ENCODE results near the gene TUBD1.

Gene TUBD1

DNA sequence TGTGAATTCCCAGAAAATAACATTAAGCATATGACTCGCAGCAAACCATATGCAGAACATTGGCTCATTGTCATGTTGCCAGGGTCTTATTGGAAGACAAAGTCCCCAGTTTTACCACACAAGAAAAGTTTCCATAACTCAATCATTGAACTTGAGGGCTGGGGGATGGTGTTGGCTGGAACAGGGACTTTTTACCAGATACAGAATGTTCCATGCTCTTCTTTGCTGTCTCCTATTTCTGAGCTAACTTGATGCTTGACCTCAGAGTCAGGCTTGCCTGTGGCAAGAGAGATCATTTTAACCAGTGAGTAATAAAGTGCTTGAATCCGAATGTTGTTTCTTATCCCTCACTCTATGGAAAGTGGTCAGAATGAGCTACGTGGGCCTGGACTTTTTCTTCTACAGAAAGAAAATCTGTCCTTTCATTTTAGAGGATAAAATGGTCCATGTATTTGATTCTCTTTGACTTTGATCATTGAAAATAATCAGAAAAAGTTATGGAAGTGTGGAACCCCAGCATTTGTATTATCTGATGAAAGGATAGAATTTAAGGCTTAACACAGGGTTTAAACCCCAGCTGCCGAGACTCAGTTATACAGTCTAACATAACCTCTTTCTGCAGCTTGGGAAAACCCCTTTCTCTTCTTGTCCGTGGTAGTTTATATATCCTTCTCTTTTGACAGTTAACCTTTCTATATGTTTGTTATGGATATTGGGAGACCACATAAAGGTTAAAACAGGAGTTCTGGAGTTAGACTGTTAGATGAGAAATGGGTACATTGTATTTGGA lies 67.0 kb downstream of the TUBD1 start:
- peak; percentile 88 for DNase-seq

DNA sequence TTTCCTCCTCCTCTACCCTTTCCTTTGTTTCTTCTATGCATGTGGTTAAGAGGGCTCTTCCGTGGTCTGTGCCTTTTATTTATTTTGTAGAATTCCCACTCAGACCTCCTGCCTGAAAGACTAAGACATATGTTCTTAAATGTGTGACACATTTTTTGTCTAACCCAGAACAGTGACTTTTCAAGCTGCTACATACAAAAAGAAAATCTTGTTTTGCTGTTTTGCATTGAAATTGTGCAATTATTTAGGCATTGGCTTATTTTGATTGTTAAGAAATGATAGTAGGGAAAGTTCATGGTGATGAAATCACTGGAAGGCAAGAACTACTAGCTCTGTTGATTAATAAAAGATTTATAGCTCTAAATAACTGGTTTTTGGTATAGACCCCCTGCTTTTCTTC lies 76.8 kb downstream of the TUBD1 start:
- no peak for DNase-seq

DNA sequence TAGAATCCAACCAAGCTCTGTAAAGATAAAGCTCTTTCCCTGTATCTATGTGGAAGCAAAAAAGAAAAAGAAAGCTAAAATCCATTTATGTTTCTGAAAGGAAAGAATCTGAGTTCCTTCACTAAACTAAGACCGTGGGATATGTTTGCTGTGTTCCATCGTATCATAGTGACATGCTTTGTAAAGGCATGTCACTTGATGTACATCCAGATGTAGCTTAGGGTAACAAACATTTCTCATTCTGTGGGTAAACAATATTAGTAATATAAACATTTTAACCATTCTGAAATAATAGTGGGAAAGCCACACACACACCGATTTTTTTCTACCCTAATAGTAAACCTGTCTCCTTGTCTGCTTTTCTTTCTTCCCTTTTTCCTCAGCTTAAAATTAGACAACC lies 78.1 kb downstream of the TUBD1 start:
- no peak for DNase-seq

DNA sequence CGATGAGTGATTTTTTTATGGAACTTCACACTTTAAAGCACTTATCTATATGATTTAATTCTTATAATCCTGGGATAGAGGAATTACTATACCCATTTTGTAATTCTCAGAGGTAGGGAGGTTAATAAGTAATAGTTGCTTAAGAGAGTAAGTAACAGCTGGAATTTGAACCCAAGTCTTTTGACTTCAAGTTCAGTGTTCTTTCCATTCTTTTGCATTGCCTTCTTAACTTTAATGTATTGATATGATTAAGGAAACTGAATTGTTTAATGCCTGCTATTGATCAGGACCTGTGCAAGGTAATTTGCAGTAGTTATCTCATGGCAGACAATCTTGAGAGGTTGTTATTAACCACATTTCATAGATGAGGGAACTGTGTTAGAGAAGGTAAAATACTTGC lies 78.5 kb downstream of the TUBD1 start:
- DNase-seq = no peak

DNA sequence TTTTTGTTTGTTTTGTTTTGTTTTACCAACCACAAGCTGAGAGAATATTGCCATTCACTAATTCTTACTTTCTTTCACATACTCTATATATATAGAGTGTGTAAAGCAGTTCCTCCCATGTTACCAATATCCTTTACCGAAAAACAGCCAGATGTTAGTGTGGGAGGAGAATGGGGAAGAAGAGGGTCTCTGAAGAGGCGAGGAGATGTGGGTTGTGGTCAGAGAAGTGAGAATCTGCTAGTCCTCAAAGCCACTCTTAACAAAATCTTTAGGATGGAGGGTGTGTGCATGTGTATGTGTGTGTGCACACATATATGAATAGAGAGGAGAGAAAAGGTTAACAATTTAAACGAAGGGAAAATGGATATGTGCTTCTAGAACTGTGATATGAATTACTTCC lies 80.6 kb downstream of the TUBD1 start:
- no peak for DNase-seq

DNA sequence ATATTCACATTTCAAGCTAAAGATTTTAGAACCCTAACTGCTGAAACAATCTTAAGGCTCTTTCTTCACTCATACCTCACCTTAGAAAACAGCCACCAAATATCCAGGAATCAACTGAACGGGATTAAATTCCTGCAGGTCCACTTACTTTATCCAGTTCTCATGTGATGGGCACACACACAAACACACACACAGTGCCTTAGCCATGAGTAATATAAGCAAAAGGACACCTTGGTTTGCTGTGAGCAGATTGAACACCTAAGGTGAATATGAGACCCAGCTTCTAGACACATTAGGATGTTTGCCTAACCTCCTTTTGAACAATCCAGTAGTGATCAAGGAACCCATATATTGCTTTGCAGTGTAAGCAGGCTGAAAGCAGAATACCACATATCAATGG lies 81.5 kb downstream of the TUBD1 start:
- DNase-seq = no peak

DNA sequence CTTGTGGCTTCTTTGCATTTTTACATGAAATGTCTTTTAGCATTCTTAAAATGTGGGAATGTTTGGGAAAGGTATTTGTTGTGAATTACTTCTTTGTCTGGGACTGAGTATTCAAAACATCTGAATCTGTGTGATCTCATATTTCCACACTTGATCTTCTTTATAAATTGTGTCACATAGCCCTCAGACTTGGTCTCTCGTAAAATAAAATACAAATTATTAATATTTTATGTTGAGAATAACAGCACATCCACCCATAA lies 81.9 kb downstream of the TUBD1 start:
- peak; percentile 77 for DNase-seq

All from fibroblast of skin of back (primary cell).